HepG2 (cell line): ENCODE measurements around the gene HOXC9. TPM values are rescaled to one million over a fixed set of nuclear protein-coding genes. Genes with fewer than 3 reads are reported as not detected.

Source experiments
- ATAC-seq: fragments of 200-7000 bp; cut with Tn5 transposase; 3 replicates; pipeline ENCODE4 v1.9.1; 2020; ENCODE audit warnings: mild to moderate bottlenecking, moderate library complexity
- BruUV-seq: library from RNA; stranded (reverse); fragments of 400-500 nt; replicated peaks from 2 replicates; lab custom pipeline; 2021; lab: Mats Ljungman, UMichigan
- CTCF ChIA-PET: fragments of 300-600 bp; formaldehyde crosslinking; extraction: SDS; loops from one replicate; lab custom pipeline; 2021; ENCODE audit warnings: low total read pairs, inconsistent platforms, low intra/inter-chr PET ratio; lab: Yijun Ruan, JAX
- POLR2A ChIA-PET: fragments of 350-600 bp; sonication (Branson Sonifier 250); formaldehyde crosslinking; loops from one replicate; lab custom pipeline; 2020; ENCODE audit warnings: antibody characterized with exemption, inconsistent platforms; lab: Yijun Ruan, JAX
- DNase-seq: peaks from one replicate; pipeline ENCODE4 v3.0.0-alpha.2; 2015; ENCODE audit warnings: low spot score
- FAIRE-seq: peaks from 3 replicates; lab custom pipeline; 2011; peaks lifted over from hg19 to GRCh38; lab: Jason Lieb, UNC
- H2AFZ ChIP-seq: one replicate; pipeline ENCODE4 v1.6.1; 2011; ENCODE audit warnings: low read length, inconsistent platforms
- H3K27ac ChIP-seq: fragments of 300-600 bp; 3 replicates; pipeline ENCODE4 v1.8.0; 2011; ENCODE audit warnings: mixed run types, mild to moderate bottlenecking, mixed read lengths, low read length, inconsistent platforms; ENCODE audit not compliant: insufficient read depth; ENCODE audit errors: extremely low read length
- H3K27me3 ChIP-seq, 2 experiments: fragments of 200-600 bp in 1 of 2; 2 replicates in 1 of 2; 3 replicates in 1 of 2; pipeline versions ENCODE4 v1.6.0 to v1.8.0; 2011; ENCODE audit warnings: low read length in 2 of 2, mild to moderate bottlenecking in 2 of 2, moderate library complexity in 2 of 2, inconsistent platforms in 1 of 2; ENCODE audit not compliant: insufficient read depth in 2 of 2, control insufficient read depth in 1 of 2
- H3K36me3 ChIP-seq, 2 experiments: fragments of 200-600 bp in 1 of 2; replicated peaks in 1 of 2; 2 replicates in 1 of 2; 3 replicates in 1 of 2; pipeline versions ENCODE4 v1.5.1 to v1.8.0; 2011; ENCODE audit warnings: low read length in 2 of 2, inconsistent platforms in 1 of 2; ENCODE audit not compliant: insufficient read depth in 2 of 2, control insufficient read depth in 1 of 2
- H3K4me1 ChIP-seq: 2 replicates; pipeline ENCODE4 v1.5.1; 2012; ENCODE audit warnings: low read length, inconsistent platforms; ENCODE audit not compliant: insufficient read depth
- H3K4me2 ChIP-seq: 2 replicates; pipeline ENCODE4 v1.6.0; 2011; ENCODE audit warnings: low read depth, low read length, inconsistent platforms
- H3K4me3 ChIP-seq, 3 experiments: fragments of 200-600 bp in 1 of 3; sonication (generic), shearing (Covaris generic) in 1 of 3; replicated peaks in 1 of 3; 2 replicates each; pipeline ENCODE4 v1.5.1; 2011 to 2016; ENCODE audit warnings: low read length in 3 of 3, inconsistent platforms in 2 of 3, low read depth in 2 of 3, mild to moderate bottlenecking in 2 of 3, control low read depth in 1 of 3, mixed read lengths in 1 of 3; ENCODE audit not compliant: insufficient read depth in 1 of 3
- H3K79me2 ChIP-seq: one replicate; pipeline ENCODE4 v1.6.1; 2011; ENCODE audit warnings: low read length, inconsistent platforms; ENCODE audit not compliant: insufficient read depth
- H3K9ac ChIP-seq: 2 replicates; pipeline ENCODE4 v1.6.0; 2011; ENCODE audit warnings: mild to moderate bottlenecking, low read depth, low read length, inconsistent platforms; ENCODE audit not compliant: insufficient read depth
- H3K9me3 ChIP-seq: 2 replicates; pipeline ENCODE4 v1.5.1; 2012; ENCODE audit warnings: mild to moderate bottlenecking, low read length
- H4K20me1 ChIP-seq: 2 replicates; pipeline ENCODE4 v1.6.0; 2011; ENCODE audit warnings: inconsistent platforms, mild to moderate bottlenecking, low read length, moderate library complexity; ENCODE audit not compliant: insufficient read depth
- MIER2 ChIP-seq: IDR thresholded peaks from 2 replicates; pipeline ENCODE4 v1.6.1; 2016; ENCODE audit warnings: missing biosample characterization, missing genetic modification reagents
- MIXL1 ChIP-seq: IDR thresholded peaks from 2 replicates; pipeline ENCODE4 v1.6.1; 2016
- MZF1 ChIP-seq: sonication (generic); formaldehyde crosslinking; IDR thresholded peaks from 2 replicates; pipeline ENCODE4 v1.8.1; 2023; ENCODE audit warnings: mild to moderate bottlenecking, missing genetic modification reagents, borderline replicate concordance
- NFKBIZ ChIP-seq: IDR thresholded peaks from 2 replicates; pipeline ENCODE4 v1.6.1; 2018; ENCODE audit warnings: missing genetic modification reagents, missing compliant biosample characterization
- RAD21 ChIP-seq: fragments of 450-650 bp; formaldehyde crosslinking; IDR thresholded peaks from 2 replicates; pipeline ENCODE4 v1.5.0; 2020; ENCODE audit warnings: mild to moderate bottlenecking
- SMARCE1 ChIP-seq: fragments of 450-650 bp; IDR thresholded peaks from 2 replicates; pipeline ENCODE4 v1.6.1; 2017; ENCODE audit warnings: borderline replicate concordance
- ZKSCAN8 ChIP-seq: IDR thresholded peaks from 2 replicates; pipeline ENCODE4 v1.6.1; 2016; ENCODE audit warnings: borderline replicate concordance, missing genetic modification reagents, missing compliant biosample characterization
- ZNF17 ChIP-seq: sonication (generic); formaldehyde crosslinking; IDR thresholded peaks from 2 replicates; pipeline ENCODE4 v1.5.0; 2020; ENCODE audit warnings: mild to moderate bottlenecking, missing genetic modification reagents
- ZNF207 ChIP-seq: fragments of 450-650 bp; IDR thresholded peaks from 2 replicates; pipeline ENCODE4 v1.6.1; 2016; ENCODE audit warnings: antibody characterized with exemption, borderline replicate concordance
- ZNF510 ChIP-seq: sonication (generic); formaldehyde crosslinking; IDR thresholded peaks from 2 replicates; pipeline ENCODE4 v1.4.0; 2020; ENCODE audit warnings: low read depth, mild to moderate bottlenecking, missing genetic modification reagents
- ZNF556 ChIP-seq: sonication (generic); formaldehyde crosslinking; IDR thresholded peaks from 2 replicates; pipeline ENCODE4 v1.4.0; 2020; ENCODE audit warnings: mild to moderate bottlenecking, missing genetic modification reagents, borderline replicate concordance
- ZNF589 ChIP-seq: sonication (generic); formaldehyde crosslinking; conservative IDR thresholded peaks from 2 replicates; pipeline ENCODE4 v1.8.0; 2022; ENCODE audit warnings: mild to moderate bottlenecking, moderate library complexity, missing genetic modification reagents
- ZNF607 ChIP-seq: sonication (generic); formaldehyde crosslinking; IDR thresholded peaks from 2 replicates; pipeline ENCODE4 v1.5.1; 2020; ENCODE audit warnings: missing genetic modification reagents, mild to moderate bottlenecking, borderline replicate concordance
- ZNF616 ChIP-seq: sonication (generic); formaldehyde crosslinking; IDR thresholded peaks from 2 replicates; pipeline ENCODE4 v1.5.0; 2020; ENCODE audit warnings: low read depth, mild to moderate bottlenecking, missing genetic modification reagents
- ZNF781 ChIP-seq: sonication (generic); formaldehyde crosslinking; IDR thresholded peaks from 2 replicates; pipeline ENCODE4 v1.5.1; 2020; ENCODE audit warnings: borderline replicate concordance, mild to moderate bottlenecking, missing genetic modification reagents; ENCODE audit errors: not compliant biosample characterization
- WGBS: methylation state at CpG from one replicate; pipeline ENCODE4 v1.1.6; 2017; ENCODE audit warnings: low lambda C conversion rate; 5-methylcytosine and 5-hydroxymethylcytosine counted together
- in situ Hi-C: cut with HindIII; loops from 2 replicates; pipeline ENCODE4 v1.10.0; 2017; ENCODE audit warnings: low pct_unique_long_range_greater_than_20kb; ENCODE audit not compliant: extremely low pct_ligation_motif_present
- intact Hi-C: fragments of 100-400 bp; cut with micrococcal nuclease; formaldehyde crosslinking; loops from one replicate; pipeline ENCODE4 v1.10.0; 2022; ENCODE audit not compliant: unreplicated experiment
- polyA plus RNA-seq, 8 experiments: library from polyadenylated mRNA; depleted of rRNA in 3 of 8; stranded (reverse) in 7 of 8; unstranded in 1 of 8; fragments of >200 nt; fragmentation: Illumina TruSeq in 4 of 8; extraction: Trizol in 4 of 8; gene quantifications; 2 replicates each; pipeline versions ENCODE4 v1.2.1 to v1.2.3, GENCODE V29; 2011 to 2016; ENCODE audit warnings: low read depth in 4 of 8, missing spikeins in 1 of 8, mixed read lengths in 1 of 8; ENCODE audit not compliant: insufficient read depth in 1 of 8
- total RNA-seq, 5 experiments: library from RNA; depleted of rRNA; stranded (reverse); fragments of >200 nt; fragmentation: Illumina TruSeq; extraction: Trizol; gene quantifications; 2 replicates each; pipeline ENCODE4 v1.2.3, GENCODE V29; 2016; ENCODE audit warnings: low read depth in 1 of 5
- TF ChIP-seq, protein P1 (sequence below): sonication (generic); formaldehyde crosslinking; IDR thresholded peaks from 2 replicates; pipeline ENCODE4 v1.4.0; 2020; ENCODE audit warnings: mild to moderate bottlenecking, low read depth, missing genetic modification reagents
- TF ChIP-seq, protein P2 (sequence below): sonication (generic); formaldehyde crosslinking; IDR thresholded peaks from 2 replicates; pipeline ENCODE4 v1.8.1; 2023; ENCODE audit warnings: mild to moderate bottlenecking, moderate library complexity, missing genetic modification reagents
- TF ChIP-seq, protein P3 (sequence below): IDR thresholded peaks from 2 replicates; pipeline ENCODE4 v1.6.1; 2012; ENCODE audit warnings: inconsistent platforms

The HOXC9 gene
- total and polyA plus RNA-seq, 2 of the 13 experiments (the other 11 are each of a cell fraction or from before 2014, with no cell fraction given), result 0.11 to 1.1 TPM

DNA sequence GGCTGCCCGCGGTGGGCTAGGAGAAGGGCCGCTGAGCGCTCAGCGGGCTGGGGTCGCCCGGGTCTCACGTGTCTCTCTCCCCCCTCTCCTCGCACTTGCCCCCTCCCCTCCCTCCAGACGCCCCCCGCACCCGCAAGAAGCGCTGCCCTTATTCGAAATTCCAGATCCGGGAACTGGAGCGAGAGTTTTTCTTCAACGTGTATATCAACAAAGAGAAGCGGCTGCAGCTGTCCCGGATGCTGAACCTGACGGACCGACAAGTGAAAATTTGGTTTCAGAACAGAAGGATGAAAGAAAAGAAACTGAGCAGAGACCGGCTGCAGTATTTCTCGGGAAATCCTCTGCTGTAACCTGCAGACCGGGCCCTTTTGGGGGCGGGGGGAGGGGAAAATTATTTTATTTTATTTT is 24.9 kb upstream of the HOXC9 start:
- WGBS, result 84% methylated on average over 18 of the region's 25 CpGs
- no peak overlapping the region for H2AFZ ChIP-seq
- CTCF ChIA-PET, result no interaction called here
- FAIRE-seq (no peak), ATAC-seq (no peak), DNase-seq (no peak)
- no peak overlapping the region for H3K27ac ChIP-seq
- peaks cover 42% of the 10 kb centered on the region for H3K4me1 ChIP-seq
- H3K9ac ChIP-seq, result no peak overlapping the region
- H3K27me3 ChIP-seq, result peaks cover 3 to 89% of the 10 kb centered on the region in 2 experiments; a peak in 4 of 5 replicates
- no peak overlapping the region for H3K4me3 ChIP-seq
- intact Hi-C loops (no loop called here), in situ Hi-C loops (no loop called here)
- POLR2A ChIA-PET, result no interaction called here
- H3K4me2 ChIP-seq, result no peak overlapping the region
- no peaks in the 10 kb centered on the region for H3K9me3 ChIP-seq
- TF ChIP-seq ZNF17 (no peak), ZNF207 (no peak), NFKBIZ (CRISPR knock-in tag) (no peak), ZNF607 (no peak), ZNF556 (no peak), ZKSCAN8 (no peak), SMARCE1 (no peak), MIXL1 (no peak), ZNF781 (CRISPR knock-in tag) (no peak), MZF1 (no peak), RAD21 (CRISPR knock-in tag) (no peak), MIER2 (CRISPR knock-in tag) (no peak), ZNF510 (CRISPR knock-in tag) (no peak), ZNF616 (no peak), ZNF589 (CRISPR knock-in tag) (no peak)
- TF ChIP-seq, protein P1, sequence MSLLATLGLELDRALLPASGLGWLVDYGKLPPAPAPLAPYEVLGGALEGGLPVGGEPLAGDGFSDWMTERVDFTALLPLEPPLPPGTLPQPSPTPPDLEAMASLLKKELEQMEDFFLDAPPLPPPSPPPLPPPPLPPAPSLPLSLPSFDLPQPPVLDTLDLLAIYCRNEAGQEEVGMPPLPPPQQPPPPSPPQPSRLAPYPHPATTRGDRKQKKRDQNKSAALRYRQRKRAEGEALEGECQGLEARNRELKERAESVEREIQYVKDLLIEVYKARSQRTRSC (CRISPR knock-in tag), result no peak
- TF ChIP-seq, protein P2, sequence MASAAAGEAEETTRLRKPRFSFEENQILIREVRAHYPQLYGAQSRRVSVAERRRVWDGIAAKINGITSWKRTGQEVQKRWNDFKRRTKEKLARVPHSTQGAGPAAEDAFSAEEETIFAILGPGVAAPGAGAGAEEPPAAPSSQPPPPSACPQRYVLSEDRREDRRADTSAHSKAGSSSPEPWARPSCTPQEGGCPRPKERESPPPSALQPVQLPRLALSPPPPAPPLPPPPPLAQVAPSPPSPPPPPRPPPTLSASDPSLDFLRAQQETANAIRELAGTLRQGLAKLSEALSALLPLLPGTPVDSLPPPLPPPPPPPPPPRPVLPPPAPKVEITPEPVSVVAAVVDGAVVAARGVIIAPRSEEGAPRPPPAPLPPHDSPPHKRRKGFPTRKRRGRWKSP (CRISPR knock-in tag), result no peak
- TF ChIP-seq, protein P3, sequence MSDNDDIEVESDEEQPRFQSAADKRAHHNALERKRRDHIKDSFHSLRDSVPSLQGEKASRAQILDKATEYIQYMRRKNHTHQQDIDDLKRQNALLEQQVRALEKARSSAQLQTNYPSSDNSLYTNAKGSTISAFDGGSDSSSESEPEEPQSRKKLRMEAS, result no peak
- H3K79me2 ChIP-seq, result no peaks in the 10 kb centered on the region
- BruUV-seq, result no TSS peak
- H4K20me1 ChIP-seq, result no peaks in the 10 kb centered on the region
- no peaks in the 10 kb centered on the region for H3K36me3 ChIP-seq
